ENCODE results near the gene MZT2B.
"Not testable (repeated sequence)": the region's sequence is repeated elsewhere in the genome, so short reads cannot be mapped to it uniquely, and the experiment has no call there.

DNA sequence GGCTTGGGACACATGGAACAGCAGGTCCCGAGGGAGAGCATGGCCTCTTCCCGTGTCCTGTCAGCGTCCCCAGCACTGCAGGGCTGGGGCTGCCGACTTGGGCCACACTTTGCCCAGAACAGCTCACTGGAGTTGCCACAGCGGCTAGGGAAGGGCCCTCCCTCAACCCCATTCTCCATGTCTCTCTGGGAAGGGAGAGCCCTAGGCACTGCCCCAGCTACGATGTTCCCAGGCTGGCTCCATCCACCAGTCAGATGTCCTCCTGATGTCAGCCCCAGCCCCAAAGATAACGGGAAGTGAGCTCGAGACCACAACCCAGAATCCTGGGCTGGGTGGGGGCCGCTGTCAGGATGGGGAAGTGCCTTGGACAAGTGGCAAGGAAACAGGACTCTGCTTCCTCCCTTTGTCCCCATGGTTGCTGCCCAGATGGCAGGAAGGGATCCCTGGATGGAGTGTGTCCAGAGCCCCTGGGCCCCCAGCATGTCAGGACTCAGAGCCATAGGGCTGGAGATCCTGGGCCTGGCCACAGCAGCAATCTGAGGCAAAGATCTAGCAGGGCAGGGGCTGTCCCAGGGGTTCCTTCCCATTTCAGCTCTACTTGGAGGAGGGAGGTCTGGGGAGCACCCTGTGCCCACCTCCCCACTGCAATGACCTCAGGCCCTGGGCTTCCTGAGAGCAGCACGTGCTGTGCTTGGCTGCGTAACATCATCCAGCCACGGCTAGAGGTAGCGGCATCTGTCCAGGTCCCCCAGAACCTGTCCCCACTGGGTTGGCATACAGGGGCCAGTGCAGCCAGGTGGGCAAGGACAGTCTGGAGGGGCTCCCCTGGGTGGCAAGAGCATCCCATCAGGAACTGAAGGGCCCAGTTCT lies 39.4 kb upstream of the MZT2B start:
- not testable (repeated sequence) for TF ChIP-seq EZH2 (IDR thresholded peaks at IDR 0.05; ENCODE audit: insufficient read depth, poor library complexity, severe bottlenecking); EZH2phosphoT487 (IDR thresholded peaks at IDR 0.05; ENCODE audit: insufficient read depth, low read depth)

Measured in GM23248 (cell line).